Mesendoderm (in vitro differentiated cells): ENCODE results near the gene MYL1.

Experiments
- DNase-seq: peaks from one replicate; pipeline ENCODE4 v3.0.0; 2013
- H2AK5ac ChIP-seq: 2 replicates; pipeline ENCODE4 v1.6.1; 2013; ENCODE audit warnings: low read length, inconsistent platforms
- H2BK120ac ChIP-seq: 2 replicates; pipeline ENCODE4 v1.6.1; 2013; ENCODE audit warnings: low read depth, mild to moderate bottlenecking, low read length, moderate library complexity, mixed read lengths
- H2BK15ac ChIP-seq: replicated peaks from 2 replicates; pipeline ENCODE4 v1.6.1; 2013; ENCODE audit warnings: low read depth, mild to moderate bottlenecking, moderate library complexity
- H2BK5ac ChIP-seq: 2 replicates; pipeline ENCODE4 v1.6.1; 2013; ENCODE audit warnings: low read length, inconsistent platforms
- H3K18ac ChIP-seq: 2 replicates; pipeline ENCODE4 v1.6.1; 2013; ENCODE audit warnings: mild to moderate bottlenecking, low read length, mixed read lengths
- H3K23ac ChIP-seq: one replicate; pipeline ENCODE4 v1.6.1; 2013; ENCODE audit warnings: low read length
- H3K27ac ChIP-seq: 2 replicates; pipeline ENCODE4 v1.5.1; 2013; ENCODE audit warnings: low read depth, mild to moderate bottlenecking, inconsistent platforms, low read length, moderate library complexity
- H3K27me3 ChIP-seq: 2 replicates; pipeline ENCODE4 v1.6.1; 2013; ENCODE audit warnings: low read length, control low read depth, mild to moderate bottlenecking, inconsistent platforms; ENCODE audit not compliant: insufficient read depth, poor library complexity
- H3K36me3 ChIP-seq: 2 replicates; pipeline ENCODE4 v1.6.1; 2013; ENCODE audit warnings: low read length, inconsistent platforms; ENCODE audit not compliant: control insufficient read depth, insufficient read depth
- H3K4ac ChIP-seq: one replicate; pipeline ENCODE4 v1.6.1; 2013; ENCODE audit warnings: low read depth, mild to moderate bottlenecking, low read length, moderate library complexity
- H3K4me1 ChIP-seq: 2 replicates; pipeline ENCODE4 v1.6.1; 2013; ENCODE audit warnings: low read depth, low read length, inconsistent platforms; ENCODE audit not compliant: control insufficient read depth
- H3K4me2 ChIP-seq: 2 replicates; pipeline ENCODE4 v1.6.1; 2013; ENCODE audit warnings: low read length
- H3K4me3 ChIP-seq: 2 replicates; pipeline ENCODE4 v1.5.1; 2013; ENCODE audit warnings: mild to moderate bottlenecking, low read length
- H3K56ac ChIP-seq: one replicate; pipeline ENCODE4 v1.6.1; 2013; ENCODE audit warnings: low read length
- H3K79me1 ChIP-seq: 2 replicates; pipeline ENCODE4 v1.6.1; 2013; ENCODE audit warnings: low read length, inconsistent platforms
- H3K79me2 ChIP-seq: 2 replicates; pipeline ENCODE4 v1.6.1; 2013; ENCODE audit warnings: mild to moderate bottlenecking, low read length; ENCODE audit not compliant: control insufficient read depth, insufficient read depth
- H3K9ac ChIP-seq: 2 replicates; pipeline ENCODE4 v1.6.1; 2013; ENCODE audit warnings: low read length, inconsistent platforms
- H4K5ac ChIP-seq: one replicate; pipeline ENCODE4 v1.6.1; 2013; ENCODE audit warnings: low read length
- H4K8ac ChIP-seq: one replicate; pipeline ENCODE4 v1.6.1; 2013; ENCODE audit warnings: low read depth, mild to moderate bottlenecking, control low read depth, low read length, moderate library complexity
- WGBS: extraction: QIAGEN DNeasy Blood & Tissue Kit; methylation state at CpG from one replicate; pipeline ENCODE4 v1.1.7; 2013; ENCODE audit warnings: low lambda C conversion rate, missing lambda C conversion rate; ENCODE audit not compliant: insufficient coverage; ENCODE audit errors: extremely low coverage; 5-methylcytosine and 5-hydroxymethylcytosine counted together

The MYL1 gene

GRCh38 chr2:210264282-210264681 is 50.7 kb downstream of the MYL1 start:
- Histone ChIP-seq H3K79me2 (no peaks in the 10 kb centered on the region), H2BK5ac (no peak overlapping the region), H3K9ac (no peak overlapping the region), H3K18ac (no peak overlapping the region), H3K79me1 (no peaks in the 10 kb centered on the region), H3K4me1 (no peaks in the 10 kb centered on the region), H4K8ac (no peak overlapping the region), H3K27me3 (no peaks in the 10 kb centered on the region), H2BK120ac (no peak overlapping the region), H3K27ac (no peak overlapping the region), H3K4me3 (no peak overlapping the region), H3K56ac (no peak overlapping the region), H2BK15ac (no peak overlapping the region), H3K4ac (no peak overlapping the region), H2AK5ac (no peak overlapping the region), H3K4me2 (no peak overlapping the region), H4K5ac (no peak overlapping the region), H3K36me3 (no peaks in the 10 kb centered on the region), H3K23ac (no peak overlapping the region)
- WGBS = no CpG with 5 or more reads among the region's 1 CpG
- DNase-seq = no peak

GRCh38 chr2:210263841-210264240 is 51.1 kb downstream of the MYL1 start:
- Histone ChIP-seq H3K4me3 (no peak overlapping the region), H3K79me2 (no peaks in the 10 kb centered on the region), H3K9ac (no peak overlapping the region), H3K79me1 (no peaks in the 10 kb centered on the region), H3K56ac (no peak overlapping the region), H2BK15ac (no peak overlapping the region), H2AK5ac (no peak overlapping the region), H4K8ac (no peak overlapping the region), H2BK120ac (no peak overlapping the region), H3K4me1 (no peaks in the 10 kb centered on the region), H2BK5ac (no peak overlapping the region), H3K4ac (no peak overlapping the region), H3K4me2 (no peak overlapping the region), H3K36me3 (no peaks in the 10 kb centered on the region), H3K27me3 (no peaks in the 10 kb centered on the region), H4K5ac (no peak overlapping the region), H3K18ac (no peak overlapping the region), H3K23ac (no peak overlapping the region), H3K27ac (no peak overlapping the region)
- WGBS = no CpG with 5 or more reads among the region's 2 CpGs
- no peak for DNase-seq

- no peaks in the 10 kb centered on the region for H3K4me1 ChIP-seq
- no peaks in the 10 kb centered on the region for H3K79me2 ChIP-seq
- H3K27me3 ChIP-seq = no peaks in the 10 kb centered on the region
- H3K9ac ChIP-seq = no peak overlapping the region
- H3K18ac ChIP-seq = no peak overlapping the region
- H4K8ac ChIP-seq = no peak overlapping the region
- H4K5ac ChIP-seq = no peak overlapping the region
- H3K27ac ChIP-seq = no peak overlapping the region
- H2BK15ac ChIP-seq = no peak overlapping the region
- H3K79me1 ChIP-seq = no peaks in the 10 kb centered on the region
- no peak overlapping the region for H2AK5ac ChIP-seq
- no peak overlapping the region for H3K23ac ChIP-seq
- H3K36me3 ChIP-seq = no peaks in the 10 kb centered on the region
- H3K4ac ChIP-seq = no peak overlapping the region
- H2BK5ac ChIP-seq = no peak overlapping the region
- DNase-seq = no peak
- no CpG with 5 or more reads among the region's 2 CpGs for WGBS
- no peak overlapping the region for H2BK120ac ChIP-seq
- no peak overlapping the region for H3K4me2 ChIP-seq
- H3K4me3 ChIP-seq = no peak overlapping the region
- H3K56ac ChIP-seq = no peak overlapping the region
Observed at GRCh38 chr2:210262036-210262435, 52.9 kb downstream of the MYL1 start.

GRCh38 chr2:210259687-210260086 is 55.3 kb downstream of the MYL1 start:
- H2AK5ac ChIP-seq = no peak overlapping the region
- no peaks in the 10 kb centered on the region for H3K4me1 ChIP-seq
- H3K4me3 ChIP-seq = no peak overlapping the region
- H3K79me2 ChIP-seq = no peaks in the 10 kb centered on the region
- no peak overlapping the region for H3K27ac ChIP-seq
- no peaks in the 10 kb centered on the region for H3K36me3 ChIP-seq
- H4K8ac ChIP-seq = no peak overlapping the region
- H3K4me2 ChIP-seq = no peak overlapping the region
- H3K4ac ChIP-seq = no peak overlapping the region
- H3K56ac ChIP-seq = no peak overlapping the region
- no peak overlapping the region for H4K5ac ChIP-seq
- no peaks in the 10 kb centered on the region for H3K79me1 ChIP-seq
- no peaks in the 10 kb centered on the region for H3K27me3 ChIP-seq
- no peak overlapping the region for H2BK120ac ChIP-seq
- no peak overlapping the region for H2BK15ac ChIP-seq
- no peak overlapping the region for H3K23ac ChIP-seq
- H3K18ac ChIP-seq = no peak overlapping the region
- no peak overlapping the region for H2BK5ac ChIP-seq
- no peak overlapping the region for H3K9ac ChIP-seq
- DNase-seq = no peak

GRCh38 chr2:210252699-210253606 is 62.0 kb downstream of the MYL1 start:
- H2BK120ac ChIP-seq = no peak overlapping the region
- H3K18ac ChIP-seq = peak overlapping the region; percentile 68
- H4K8ac ChIP-seq = no peak overlapping the region
- H3K4ac ChIP-seq = no peak overlapping the region
- H3K79me2 ChIP-seq = no peaks in the 10 kb centered on the region
- no peak overlapping the region for H2AK5ac ChIP-seq
- H3K4me3 ChIP-seq = no peak overlapping the region
- peak; percentile 11 for DNase-seq
- no peak overlapping the region for H3K27ac ChIP-seq
- H2BK5ac ChIP-seq = no peak overlapping the region
- H3K79me1 ChIP-seq = no peaks in the 10 kb centered on the region
- peaks cover 2% of the 10 kb centered on the region for H3K4me1 ChIP-seq
- H2BK15ac ChIP-seq = no peak overlapping the region
- no peak overlapping the region for H3K56ac ChIP-seq
- no peak overlapping the region for H4K5ac ChIP-seq
- H3K23ac ChIP-seq = no peak overlapping the region
- no peak overlapping the region for H3K4me2 ChIP-seq
- H3K9ac ChIP-seq = no peak overlapping the region
- no peaks in the 10 kb centered on the region for H3K27me3 ChIP-seq
- WGBS = no CpG with 5 or more reads among the region's 7 CpGs
- H3K36me3 ChIP-seq = no peaks in the 10 kb centered on the region

- H3K4me2 ChIP-seq = no peak overlapping the region
- no peaks in the 10 kb centered on the region for H3K36me3 ChIP-seq
- no peaks in the 10 kb centered on the region for H3K79me1 ChIP-seq
- no peak overlapping the region for H3K4me3 ChIP-seq
- no peak overlapping the region for H2BK15ac ChIP-seq
- no CpG with 5 or more reads among the region's 1 CpG for WGBS
- peaks cover 2% of the 10 kb centered on the region for H3K4me1 ChIP-seq
- no peak overlapping the region for H3K56ac ChIP-seq
- no peak overlapping the region for H2AK5ac ChIP-seq
- DNase-seq = no peak
- no peak overlapping the region for H3K23ac ChIP-seq
- H2BK5ac ChIP-seq = no peak overlapping the region
- no peak overlapping the region for H3K4ac ChIP-seq
- no peaks in the 10 kb centered on the region for H3K27me3 ChIP-seq
- H4K5ac ChIP-seq = no peak overlapping the region
- H3K79me2 ChIP-seq = no peaks in the 10 kb centered on the region
- H2BK120ac ChIP-seq = no peak overlapping the region
- no peak overlapping the region for H3K27ac ChIP-seq
- no peak overlapping the region for H4K8ac ChIP-seq
- no peak overlapping the region for H3K9ac ChIP-seq
- H3K18ac ChIP-seq = no peak overlapping the region
Observed at GRCh38 chr2:210250622-210251021, 64.4 kb downstream of the MYL1 start.
